ENCODE measurements around the gene MSTN. TPM values are rescaled to one million over a fixed set of nuclear protein-coding genes. Genes with fewer than 3 reads are reported as not detected.

MSTN gene
- total RNA-seq, 1 experiment from 2014 or later = not detected

GRCh38 chr2:190093793-190094192, 31.3 kb upstream of the MSTN start:
- Histone ChIP-seq H3K23me2 (ENCODE audit: insufficient read length, low read depth, low read length, poor library complexity, severe bottlenecking) (no peaks in the 10 kb centered on the region), H3K4ac (ENCODE audit: low read depth, low read length) (no peak overlapping the region), H2BK20ac (ENCODE audit: low read depth, low read length, poor library complexity, severe bottlenecking) (no peak overlapping the region), H4K91ac (ENCODE audit: insufficient read length, low read depth, low read length) (no peak overlapping the region), H3K79me2 (ENCODE audit: insufficient read depth, low read length) (no peaks in the 10 kb centered on the region), H2BK15ac (ENCODE audit: low read depth, low read length) (no peak overlapping the region), H3K79me1 (ENCODE audit: insufficient read depth, low read depth, low read length, poor library complexity, severe bottlenecking) (no peaks in the 10 kb centered on the region), H3K56ac (ENCODE audit: insufficient read length, low read depth, low read length) (no peak overlapping the region), H2BK5ac (ENCODE audit: insufficient read length, low read length) (no peak overlapping the region), H3K14ac (ENCODE audit: insufficient read depth, low read length) (no peak overlapping the region), H4K8ac (replicated peaks; ENCODE audit: insufficient read length, low read depth, low read length) (no peak overlapping the region), H3K4me2 (ENCODE audit: insufficient read depth, insufficient read length, low read length) (no peak overlapping the region), H3K4me1 (ENCODE audit: insufficient read depth, low read length) (no peaks in the 10 kb centered on the region), H2BK120ac (ENCODE audit: low read depth, low read length, poor library complexity, severe bottlenecking) (no peak overlapping the region), H2BK12ac (ENCODE audit: insufficient read length, low read depth, low read length) (no peak overlapping the region), H2AFZ (ENCODE audit: low read length) (peak overlapping the region; percentile 89), H3K9ac (ENCODE audit: extremely low read depth, insufficient read length, low read length) (no peak overlapping the region), H4K5ac (ENCODE audit: insufficient read length, low read depth, low read length) (no peak overlapping the region), H3K9me3 (ENCODE audit: control insufficient read depth, low read depth, low read length) (no peaks in the 10 kb centered on the region), H4K20me1 (ENCODE audit: control insufficient read depth, insufficient read depth, insufficient read length) (no peaks in the 10 kb centered on the region), H3T11ph (ENCODE audit: low read length) (no peak overlapping the region), H3K23ac (ENCODE audit: insufficient read length, low read depth, low read length) (no peak overlapping the region), H3K27me3 (ENCODE audit: insufficient read depth, low read length) (no peaks in the 10 kb centered on the region), H3K18ac (ENCODE audit: insufficient read length, low read depth, low read length) (no peak overlapping the region), H3K27ac (ENCODE audit: insufficient read length, low read depth, low read length) (no peak overlapping the region), H2AK5ac (ENCODE audit: insufficient read length, low read length) (no peak overlapping the region)
- DNase-seq = no peak
- Mint-ChIP-seq H3K4me3 (no peak overlapping the region), H3K4me1 (peaks cover 0 to 3% of the 10 kb centered on the region in 2 experiments; a peak in 1 of 4 replicates), H3K27ac (no peak overlapping the region), H3K9me3 (no peaks in the 10 kb centered on the region; a peak in 2 of 5 replicates), H3K36me3 (ENCODE audit: insufficient read depth in 1 of 3, low read depth in 3 of 3) (no peaks in the 10 kb centered on the region), H3K27me3 (ENCODE audit: low read depth) (no peaks in the 10 kb centered on the region)
- no peak for TF ChIP-seq CTCF (conservative IDR thresholded peaks at IDR 0.05)
- WGBS (ENCODE audit: extremely low coverage, insufficient read length, low lambda C conversion rate) = no CpG with 5 or more reads among the region's 3 CpGs
